Type B pancreatic cell (in vitro differentiated cells): Measurements from ENCODE around the gene C8A. TPM values are rescaled to one million over a fixed set of nuclear protein-coding genes. Genes with fewer than 3 reads are reported as not detected.

Experiments
- DNase-seq: peaks from one replicate; pipeline ENCODE4 v3.0.0; 2021; ENCODE audit warnings: mixed read lengths; ENCODE audit not compliant: unreplicated experiment; ENCODE audit errors: extremely low spot score
- H3K27ac Mint-ChIP-seq: 2 replicates; pipeline ENCODE4 v1.8.0; 2021; ENCODE audit warnings: mild to moderate bottlenecking, mixed read lengths
- H3K27me3 Mint-ChIP-seq: 2 replicates; pipeline ENCODE4 v1.8.0; 2021; ENCODE audit warnings: mixed read lengths
- H3K36me3 Mint-ChIP-seq: 2 replicates; pipeline ENCODE4 v1.8.0; 2021; ENCODE audit warnings: mixed read lengths
- H3K4me1 Mint-ChIP-seq: one replicate; pipeline ENCODE4 v1.8.0; 2021; ENCODE audit warnings: mixed read lengths; ENCODE audit not compliant: unreplicated experiment
- H3K4me3 Mint-ChIP-seq: 2 replicates; pipeline ENCODE4 v1.8.0; 2021; ENCODE audit warnings: mild to moderate bottlenecking, mixed read lengths
- H3K9me3 Mint-ChIP-seq: 2 replicates; pipeline ENCODE4 v1.8.0; 2021; ENCODE audit warnings: mixed read lengths
- CTCF ChIP-seq: fragments of 200-600 bp; sonication (generic); conservative IDR thresholded peaks from 2 replicates; pipeline ENCODE4 v1.5.0; 2021; ENCODE audit warnings: antibody characterized with exemption, mild to moderate bottlenecking
- total RNA-seq: library from RNA; stranded (reverse); gene quantifications from 2 replicates; pipeline ENCODE4 v1.2.1, GENCODE V29; 2021; ENCODE audit warnings: low replicate concordance

C8A gene
- total RNA-seq, 1 donor from 2014 or later = 0.46 TPM

GRCh38 chr1:56859287-56859686 is 4.7 kb downstream of the C8A start:
- Mint-ChIP-seq H3K9me3 (peaks cover 9% of the 10 kb centered on the region), H3K4me1 (peaks cover 5% of the 10 kb centered on the region), H3K4me3 (no peak overlapping the region), H3K27ac (no peak overlapping the region), H3K36me3 (no peaks in the 10 kb centered on the region), H3K27me3 (peaks cover 3% of the 10 kb centered on the region)
- TF ChIP-seq CTCF = no peak
- no peak for DNase-seq

GRCh38 chr1:56863265-56863992 is 8.8 kb downstream of the C8A start:
- Mint-ChIP-seq H3K4me1 (no peaks in the 10 kb centered on the region), H3K27ac (no peak overlapping the region), H3K9me3 (peaks cover 10% of the 10 kb centered on the region), H3K36me3 (no peaks in the 10 kb centered on the region), H3K4me3 (no peak overlapping the region), H3K27me3 (peaks cover 7% of the 10 kb centered on the region)
- no peak for TF ChIP-seq CTCF
- no peak for DNase-seq

- no peaks in the 10 kb centered on the region for H3K4me1 Mint-ChIP-seq
- no peak overlapping the region for H3K27ac Mint-ChIP-seq
- peaks cover 7% of the 10 kb centered on the region for H3K27me3 Mint-ChIP-seq
- H3K36me3 Mint-ChIP-seq = no peaks in the 10 kb centered on the region
- no peak overlapping the region for H3K4me3 Mint-ChIP-seq
- no peak for DNase-seq
- peaks cover 10% of the 10 kb centered on the region for H3K9me3 Mint-ChIP-seq
- no peak for TF ChIP-seq CTCF
These were observed 9.8 kb downstream of the C8A start for GRCh38 chr1:56864430-56864829.

- no peak overlapping the region for H3K4me3 Mint-ChIP-seq
- H3K27ac Mint-ChIP-seq = no peak overlapping the region
- no peaks in the 10 kb centered on the region for H3K36me3 Mint-ChIP-seq
- H3K9me3 Mint-ChIP-seq = peaks cover 6% of the 10 kb centered on the region
- no peak for TF ChIP-seq CTCF
- H3K4me1 Mint-ChIP-seq = no peaks in the 10 kb centered on the region
- DNase-seq = no peak
- H3K27me3 Mint-ChIP-seq = peaks cover 5% of the 10 kb centered on the region
These were observed 12.1 kb downstream of the C8A start for GRCh38 chr1:56866656-56867055.

- TF ChIP-seq CTCF = no peak
- H3K27ac Mint-ChIP-seq = no peak overlapping the region
- H3K4me1 Mint-ChIP-seq = no peaks in the 10 kb centered on the region
- H3K36me3 Mint-ChIP-seq = no peaks in the 10 kb centered on the region
- peaks cover 5% of the 10 kb centered on the region for H3K27me3 Mint-ChIP-seq
- peaks cover 6% of the 10 kb centered on the region for H3K9me3 Mint-ChIP-seq
- no peak overlapping the region for H3K4me3 Mint-ChIP-seq
- no peak for DNase-seq
These were observed 12.9 kb downstream of the C8A start for GRCh38 chr1:56867491-56867890.
